GM18868 (cell line): ENCODE data around the gene MYH10.

Experiments
- ATAC-seq: cut with Tn5 transposase; IDR thresholded peaks from one replicate; pipeline ENCODE4 v1.9.1; 2021; ENCODE audit warnings: mild to moderate bottlenecking, moderate library complexity; ENCODE audit not compliant: unreplicated experiment

MYH10 gene

GRCh38 chr17:8477715-8478441 lies 152.6 kb downstream of the MYH10 start:
- no peak for ATAC-seq

DNA sequence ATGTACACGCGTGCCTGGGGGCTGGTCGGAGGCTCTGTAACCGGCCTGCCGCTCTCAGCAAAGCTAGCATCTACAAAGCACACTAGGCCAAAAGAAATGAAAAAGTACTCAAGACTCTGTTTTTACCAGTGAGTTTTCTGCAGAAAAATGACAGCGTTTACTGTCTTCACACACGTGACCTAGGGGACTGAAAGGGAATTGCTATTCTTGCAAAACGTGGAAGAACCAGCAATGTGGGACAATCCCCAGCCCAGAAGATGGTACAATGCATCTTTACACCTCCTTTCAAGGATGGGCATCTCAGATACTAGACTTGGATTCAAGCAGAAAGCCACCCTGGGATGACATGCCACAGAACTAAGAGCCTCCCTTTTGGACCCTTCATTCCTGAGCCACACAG lies 153.4 kb downstream of the MYH10 start:
- no peak for ATAC-seq

DNA sequence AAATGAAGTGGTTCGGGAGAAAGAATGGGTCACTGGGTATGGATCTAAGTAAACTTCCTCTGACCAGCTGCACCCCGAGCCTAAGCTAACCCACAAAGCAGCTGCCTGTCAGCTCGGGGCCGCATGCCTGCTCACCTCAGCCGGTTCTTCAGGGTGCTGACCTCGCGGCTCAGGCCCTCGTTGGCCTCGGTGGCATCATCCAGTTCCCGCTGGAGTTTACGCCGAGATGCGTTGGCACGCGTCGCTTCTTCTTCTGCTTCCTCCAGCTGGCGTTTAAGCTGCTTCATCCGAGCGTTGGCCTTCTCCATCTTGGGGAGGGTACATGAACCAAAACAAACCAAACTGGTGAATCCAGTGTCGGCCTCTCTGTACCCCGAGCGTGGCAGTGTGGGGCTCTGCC lies 153.8 kb downstream of the MYH10 start:
- ATAC-seq = no peak

GRCh38 chr17:8475781-8476180 lies 154.7 kb downstream of the MYH10 start:
- ATAC-seq = no peak

DNA sequence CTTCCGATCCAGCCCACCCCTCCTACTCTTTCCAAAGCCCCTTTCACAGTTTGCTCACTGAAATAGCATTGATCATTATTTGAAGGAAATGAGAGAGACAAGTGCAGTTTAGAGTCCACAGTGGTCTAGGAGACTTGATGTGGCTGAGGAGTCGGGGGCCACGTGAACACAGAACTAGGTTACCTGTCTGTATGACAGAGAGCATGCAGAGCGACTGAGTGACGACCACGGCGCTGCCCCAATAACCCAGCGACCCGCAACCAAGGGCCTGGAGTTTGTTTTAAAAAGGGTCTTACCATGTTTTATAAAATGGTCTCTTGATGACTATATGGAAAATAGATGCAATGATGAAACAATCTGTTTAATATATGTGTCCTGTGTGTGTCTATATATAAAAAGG lies 155.3 kb downstream of the MYH10 start:
- ATAC-seq = no peak

DNA sequence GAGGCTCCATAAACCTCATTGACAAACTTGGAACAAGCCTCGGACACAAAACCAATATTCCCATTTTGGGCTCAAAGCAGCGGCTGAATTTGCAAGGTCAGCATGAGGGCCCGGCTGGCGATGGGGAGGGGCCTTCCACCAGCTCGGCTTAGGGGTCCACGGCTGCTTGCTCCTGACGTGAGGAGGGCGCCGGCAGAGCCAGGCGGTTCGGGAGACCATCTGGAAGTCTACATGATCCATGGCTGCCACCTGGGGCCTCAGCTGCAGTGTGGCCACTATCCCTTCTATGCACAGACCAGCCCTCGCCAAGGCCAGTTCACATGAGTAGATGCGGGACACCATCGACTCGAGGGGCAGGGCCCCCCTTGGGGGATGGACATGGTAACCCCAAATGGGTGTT lies 155.7 kb downstream of the MYH10 start:
- ATAC-seq = no peak

DNA sequence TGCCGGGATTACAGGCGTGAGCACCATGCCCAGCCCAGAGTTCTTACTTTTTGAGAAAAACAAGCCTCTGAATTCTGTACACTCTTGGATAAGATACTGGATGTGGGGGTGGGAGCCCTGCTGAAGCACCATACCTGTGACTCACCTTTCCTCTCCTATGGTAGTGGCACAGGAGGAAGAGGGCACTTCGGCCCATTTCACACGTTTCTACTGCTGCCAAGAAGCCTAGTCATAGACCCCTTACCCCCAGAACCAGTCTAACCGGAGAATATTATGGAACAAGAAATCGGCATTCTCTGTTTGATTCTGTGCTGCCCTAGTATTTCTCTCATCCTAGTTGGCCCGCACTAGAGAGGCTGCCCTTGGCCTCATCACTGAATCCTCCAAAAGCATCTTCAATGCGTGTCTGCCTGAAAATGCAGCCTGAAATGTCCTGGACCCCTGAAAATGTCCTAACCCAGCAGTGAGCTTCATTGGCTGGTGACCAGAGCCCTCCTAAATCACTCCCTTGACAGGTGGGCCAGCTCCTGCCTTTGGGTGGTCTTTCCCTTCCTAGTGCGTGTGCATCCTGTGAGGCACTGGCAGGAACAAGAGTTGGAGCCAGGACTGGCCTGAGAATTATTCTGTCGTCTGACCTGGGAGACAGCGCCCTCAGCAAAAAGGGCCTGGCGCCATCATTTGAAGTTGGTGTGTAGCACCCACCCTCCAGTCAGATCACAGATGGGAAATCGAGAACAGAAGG lies 156.9 kb downstream of the MYH10 start:
- ATAC-seq = no peak

DNA sequence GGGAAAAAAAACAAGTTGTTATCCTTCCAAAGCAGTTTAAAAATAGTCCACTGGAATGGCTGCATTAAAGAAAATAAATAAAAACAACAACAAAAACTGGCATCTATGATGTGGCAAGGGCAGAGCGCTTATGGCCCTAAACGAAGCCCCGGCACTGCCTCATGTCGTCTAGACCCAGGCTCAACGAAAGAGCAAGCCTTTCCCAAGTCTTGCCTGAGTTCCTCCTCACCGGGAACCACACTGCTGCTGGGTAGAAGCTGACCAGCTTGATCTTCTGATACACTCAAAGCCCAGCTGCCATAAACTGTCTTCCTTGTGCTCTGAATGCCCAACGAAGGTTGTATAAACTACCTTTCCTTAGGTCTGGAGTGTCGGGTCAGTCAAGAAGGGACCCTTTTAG lies 157.9 kb downstream of the MYH10 start:
- ATAC-seq = no peak

- no peak for ATAC-seq
Observed at GRCh38 chr17:8470447-8471047, 160.0 kb downstream of the MYH10 start.

DNA sequence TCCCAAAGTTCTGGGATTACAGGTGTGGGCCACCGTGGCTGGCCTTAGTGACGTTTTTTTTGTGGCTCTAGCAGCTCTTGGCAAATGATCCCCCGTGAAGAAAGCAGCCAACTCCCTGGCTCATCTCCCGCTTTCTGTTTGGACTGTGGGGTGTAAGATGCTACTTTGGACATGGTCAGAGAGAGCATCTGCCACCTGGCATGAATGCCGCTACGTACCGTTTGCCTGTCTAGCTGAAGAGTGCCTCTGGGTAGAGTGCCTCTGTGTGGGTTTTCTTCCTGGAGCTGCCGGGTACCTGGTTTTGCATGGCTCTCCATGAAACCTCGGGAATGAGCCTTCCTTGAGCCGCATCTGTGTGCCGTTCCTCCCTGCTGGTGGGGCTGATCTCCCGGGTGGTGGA lies 160.6 kb downstream of the MYH10 start:
- ATAC-seq = no peak

- ATAC-seq = no peak
Observed at GRCh38 chr17:8468980-8469379, 161.5 kb downstream of the MYH10 start.

- ATAC-seq = no peak
Observed at GRCh38 chr17:8468127-8468526, 162.4 kb downstream of the MYH10 start.

DNA sequence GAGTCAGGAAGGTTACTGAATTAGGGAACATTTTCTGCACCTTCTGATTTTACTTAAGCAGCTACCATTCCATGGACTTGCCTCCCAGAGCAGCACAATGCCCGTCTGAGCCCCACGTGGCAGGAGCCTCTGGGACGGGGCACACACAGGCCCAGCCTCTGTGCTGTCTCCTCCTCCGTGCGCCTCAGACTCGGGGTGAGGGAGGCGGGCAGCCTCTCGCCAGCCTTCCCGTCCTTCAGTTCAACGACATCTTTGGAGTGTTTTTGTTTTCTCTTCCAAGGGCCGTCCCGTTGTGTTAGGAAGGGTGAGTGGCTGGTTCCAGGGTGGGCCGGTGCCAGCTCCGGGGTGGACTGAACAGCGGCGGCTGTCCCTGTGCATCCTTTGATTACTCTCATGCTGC lies 163.0 kb downstream of the MYH10 start:
- ATAC-seq = no peak

DNA sequence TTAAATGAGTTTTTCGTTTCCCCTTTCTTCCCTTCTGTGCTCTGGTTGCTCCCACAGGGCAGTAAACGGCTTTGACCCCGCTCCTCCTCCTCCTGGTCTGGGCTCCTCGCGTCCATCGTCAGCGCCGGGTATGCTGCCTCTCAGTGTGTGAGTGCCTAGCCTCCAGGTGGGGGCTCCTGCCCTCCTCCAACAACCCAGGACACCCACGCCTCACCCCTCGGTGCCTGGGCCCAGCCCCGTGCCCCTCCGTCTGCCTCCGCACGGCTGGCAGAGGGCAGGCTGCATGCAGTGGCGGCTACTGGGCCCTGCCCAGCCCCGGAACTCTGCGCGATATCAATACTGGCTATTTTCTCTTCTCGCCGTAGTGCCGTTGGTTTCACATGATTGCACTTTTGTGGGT lies 163.7 kb downstream of the MYH10 start:
- ATAC-seq = no peak

DNA sequence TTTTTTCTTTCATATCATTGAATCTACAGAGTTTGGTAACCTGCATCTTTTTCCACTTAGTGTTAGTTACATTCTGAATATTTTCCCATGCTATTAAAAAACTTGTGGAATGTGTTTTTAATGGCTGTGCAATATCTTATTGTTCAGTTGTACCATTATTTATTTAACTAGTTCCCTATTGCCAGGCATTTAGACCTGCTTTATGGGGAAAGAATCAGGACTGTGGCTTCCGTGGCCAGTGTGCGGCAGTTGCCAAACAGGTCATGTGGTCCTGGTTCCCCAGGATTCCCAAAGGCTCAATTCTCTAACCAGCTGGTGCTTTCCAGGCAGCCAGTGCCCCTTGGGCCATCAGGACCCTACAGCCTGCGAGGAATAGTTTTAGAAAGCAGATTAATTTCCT lies 164.1 kb downstream of the MYH10 start:
- no peak for ATAC-seq

- ATAC-seq = no peak
Observed at GRCh38 chr17:8465759-8466158, 164.8 kb downstream of the MYH10 start.

- no peak for ATAC-seq
Observed at GRCh38 chr17:8465356-8465755, 165.2 kb downstream of the MYH10 start.

DNA sequence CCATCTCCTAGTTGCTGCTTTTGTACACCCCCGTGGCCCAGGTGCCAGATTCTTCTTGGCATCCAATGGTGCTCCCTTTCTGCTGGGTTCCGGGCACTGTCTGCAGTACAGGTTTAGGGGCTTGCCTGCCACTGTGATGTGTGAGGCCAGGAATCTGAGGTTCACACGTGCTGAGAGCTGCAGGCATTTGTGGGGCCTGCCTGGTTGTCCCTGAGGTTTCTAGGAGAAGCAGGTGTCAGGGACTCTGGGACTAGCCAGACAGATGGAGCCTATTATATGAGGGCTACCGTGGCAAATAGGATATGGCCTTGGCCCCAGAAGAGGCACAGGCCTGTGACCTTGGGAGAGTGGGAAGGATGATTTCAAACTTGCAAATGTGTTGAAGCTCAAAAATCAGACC lies 165.6 kb downstream of the MYH10 start:
- ATAC-seq = no peak

- ATAC-seq = no peak
Observed at GRCh38 chr17:8463099-8463498, 167.4 kb downstream of the MYH10 start.

GRCh38 chr17:8462564-8462963 lies 168.0 kb downstream of the MYH10 start:
- no peak for ATAC-seq

GRCh38 chr17:8459831-8460230 lies 170.7 kb downstream of the MYH10 start:
- no peak for ATAC-seq

GRCh38 chr17:8459107-8459506 lies 171.4 kb downstream of the MYH10 start:
- no peak for ATAC-seq
